Effector CD8-positive, alpha-beta T cell (primary cell): ENCODE data around the gene ZNF683.
"Not testable (repeated sequence)": the region's sequence is repeated elsewhere in the genome, so short reads cannot be mapped to it uniquely, and the experiment has no call there.

Experiments used
- DNase-seq: peaks from one replicate; lab custom pipeline; 2025; lab: John Stamatoyannopoulos, UW

ZNF683 gene

DNA sequence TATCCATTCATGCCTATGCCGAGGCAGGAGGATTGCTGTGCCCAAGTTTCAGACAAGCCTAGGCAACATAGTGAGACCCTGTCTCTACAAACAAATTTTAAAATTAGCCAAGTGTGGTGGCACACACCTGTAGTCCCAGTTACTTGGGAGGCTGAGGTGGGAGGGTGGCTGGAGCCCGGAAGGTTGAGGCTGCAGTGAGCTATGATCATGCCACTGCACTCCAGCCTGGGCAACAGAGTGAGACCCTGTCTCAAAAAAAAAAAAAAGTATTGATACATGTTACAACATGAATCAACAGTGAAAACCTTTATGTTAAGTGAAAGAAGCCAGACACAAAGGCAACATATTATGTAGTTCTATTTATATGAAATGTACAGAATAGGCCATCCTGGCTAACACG lies 12.5 kb upstream of the ZNF683 start:
- not testable (repeated sequence) for DNase-seq

DNA sequence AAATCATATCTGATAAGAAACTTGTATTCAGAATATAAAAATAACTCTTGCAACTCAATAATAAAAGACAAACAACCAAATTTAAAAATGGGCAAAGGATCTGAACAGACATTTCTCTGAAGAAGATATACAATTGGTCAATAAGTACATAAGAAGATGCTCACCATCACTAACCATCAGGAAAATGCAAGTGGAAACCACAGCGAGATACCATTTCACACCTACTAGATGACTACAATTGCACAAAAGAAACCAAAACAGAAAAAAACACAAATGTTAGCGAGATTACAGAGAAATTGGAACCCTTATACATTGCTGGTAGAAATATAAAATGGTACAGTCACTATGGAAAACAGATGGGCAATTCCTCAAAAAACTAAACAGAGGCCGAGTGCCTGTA lies 11.5 kb upstream of the ZNF683 start:
- no peak for DNase-seq

GRCh38 chr1:26378879-26379251 lies 6.3 kb upstream of the ZNF683 start:
- no peak for DNase-seq

DNA sequence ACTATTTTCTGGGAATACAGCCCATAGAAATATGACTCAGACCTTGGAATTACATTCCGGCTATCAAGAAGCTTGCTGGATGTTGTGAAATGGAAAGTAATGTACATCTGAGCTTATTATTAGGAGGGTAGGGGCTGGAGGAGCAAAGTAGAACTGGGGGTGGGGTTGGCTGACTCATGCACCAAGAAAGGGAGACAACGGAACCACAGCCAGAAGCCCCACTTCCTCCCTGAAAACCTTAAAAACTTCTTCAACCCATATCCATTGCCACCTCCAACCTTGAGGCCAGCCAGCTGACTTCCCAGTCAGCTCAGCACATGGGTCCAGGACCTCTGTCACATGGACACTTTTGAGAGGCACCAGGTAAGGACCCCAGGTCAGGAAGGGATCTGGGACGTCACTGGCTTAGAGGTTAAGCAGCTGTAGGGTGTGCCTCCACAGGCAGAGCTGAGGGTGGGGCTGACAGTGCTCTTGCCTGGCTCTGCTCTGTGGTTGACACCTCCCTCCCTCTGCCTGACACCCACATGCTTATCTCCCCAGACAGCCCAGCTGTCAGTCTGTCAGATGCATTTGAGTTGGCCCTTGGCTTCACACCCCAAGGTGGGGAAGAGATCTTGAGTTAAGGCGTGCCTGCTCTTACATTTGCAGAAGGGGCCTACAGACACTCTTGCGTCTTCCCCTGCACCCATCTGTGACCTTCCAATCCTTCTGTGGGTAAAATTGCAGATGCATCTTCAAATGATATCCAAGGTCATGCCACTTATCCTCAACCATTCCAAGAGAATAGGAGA lies 5.7 kb upstream of the ZNF683 start:
- peak; percentile 25 for DNase-seq

GRCh38 chr1:26376050-26376449 lies 3.5 kb upstream of the ZNF683 start:
- DNase-seq = no peak

DNA sequence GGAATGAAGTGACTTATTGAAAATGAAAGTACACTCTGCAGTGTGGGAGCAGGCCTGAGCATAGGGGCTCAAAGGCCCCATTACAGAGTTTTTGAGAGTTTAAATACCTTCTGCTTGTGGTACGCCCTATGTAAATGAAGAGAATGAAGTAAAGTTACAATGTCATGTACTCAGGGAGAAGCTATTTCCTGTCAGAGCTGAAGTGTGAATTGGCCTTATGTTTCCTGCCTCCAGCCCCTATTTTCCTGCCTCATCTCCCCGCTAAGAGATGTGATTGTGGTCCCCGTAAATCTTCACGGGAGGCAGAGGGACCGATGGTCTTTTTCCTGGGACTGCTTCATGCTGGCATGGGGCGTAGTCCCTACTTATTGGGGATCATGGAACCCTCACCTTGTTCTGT lies 2.5 kb upstream of the ZNF683 start:
- no peak for DNase-seq

DNA sequence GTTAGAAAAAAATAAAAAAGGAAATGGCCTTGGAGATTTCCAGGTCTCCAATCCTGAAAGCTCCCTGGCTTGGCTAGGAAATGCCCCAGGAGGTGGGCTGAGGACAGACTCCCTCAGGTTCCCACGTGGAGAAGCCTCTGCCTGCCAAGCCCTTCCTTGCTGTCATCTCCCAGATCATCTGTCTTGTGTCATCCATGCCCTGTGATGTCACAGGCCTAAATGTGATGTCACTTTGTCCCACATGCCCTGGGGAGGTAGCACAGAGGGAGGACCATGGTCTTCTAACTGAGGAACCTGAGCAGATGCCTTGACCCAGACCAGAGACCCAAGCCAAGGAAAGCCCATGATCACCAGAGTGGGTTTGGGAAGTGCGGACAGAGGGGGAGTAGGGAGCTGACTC lies 1.8 kb upstream of the ZNF683 start:
- DNase-seq = not testable (repeated sequence)

DNA sequence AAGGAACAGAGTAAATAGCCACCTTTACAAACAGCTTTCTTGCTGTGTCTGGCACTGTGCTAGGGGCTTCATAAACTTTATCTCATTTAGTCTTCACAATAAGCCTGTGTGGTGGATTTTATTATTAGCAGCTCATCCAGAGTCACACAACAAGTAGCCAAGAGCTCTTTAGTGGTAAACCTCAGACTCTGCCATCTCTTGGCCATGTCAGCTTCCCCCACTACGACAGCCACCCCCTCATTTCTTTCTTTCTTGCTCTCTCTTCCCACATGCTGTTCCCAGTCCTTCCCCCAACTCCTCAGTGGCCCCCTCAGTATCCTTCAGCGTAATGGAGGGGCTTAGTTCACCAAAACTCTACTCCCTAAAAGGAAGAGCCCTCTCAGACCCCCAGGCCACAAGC lies 1.2 kb upstream of the ZNF683 start:
- DNase-seq = no peak

- DNase-seq = no peak
These were observed 731 bp upstream of the ZNF683 start for GRCh38 chr1:26373281-26373680.

DNA sequence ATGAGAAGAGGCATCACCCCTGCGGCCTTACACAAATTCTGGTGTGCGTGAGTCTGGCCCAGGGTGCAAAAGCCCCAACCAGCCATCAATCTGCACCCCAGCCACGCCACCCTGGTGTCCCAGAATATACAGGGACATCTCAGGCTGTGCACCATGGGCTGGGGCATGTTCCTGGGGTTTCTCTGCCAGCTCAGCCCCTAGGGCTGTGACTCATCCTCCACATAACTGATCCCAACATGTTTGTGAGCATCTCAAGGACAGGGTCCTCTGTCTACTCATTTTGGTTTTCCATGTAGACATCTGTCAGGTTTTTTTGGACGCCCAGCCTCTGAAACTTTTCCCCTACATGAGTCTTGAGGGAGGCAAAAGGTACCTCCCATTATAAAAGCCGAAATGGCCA lies 511 bp downstream of the ZNF683 start:
- no peak for DNase-seq

GRCh38 chr1:26370591-26371382 lies 1.8 kb downstream of the ZNF683 start:
- DNase-seq = no peak

DNA sequence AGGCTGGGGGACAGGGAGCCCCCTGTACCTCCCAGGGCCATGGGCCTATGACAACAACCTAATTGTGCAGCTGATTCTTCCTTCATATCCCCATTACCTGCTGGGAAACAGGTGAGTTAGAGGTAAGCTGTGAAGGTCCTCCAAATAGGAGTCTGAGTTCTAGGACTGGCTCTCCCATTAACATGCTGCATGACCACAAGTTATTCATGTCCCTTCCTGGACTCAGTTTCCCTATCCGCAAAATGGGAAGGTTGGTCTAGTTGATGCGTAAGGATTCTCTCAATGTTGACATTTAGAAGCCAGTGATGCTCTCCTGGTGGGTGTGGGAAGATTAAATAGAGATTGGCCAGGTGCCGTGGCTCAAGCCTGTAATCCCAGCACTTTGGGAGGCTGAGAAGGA lies 4.1 kb downstream of the ZNF683 start:
- DNase-seq = no peak

GRCh38 chr1:26368006-26368405 lies 4.5 kb downstream of the ZNF683 start:
- no peak for DNase-seq

- no peak for DNase-seq
These were observed 5.1 kb downstream of the ZNF683 start for GRCh38 chr1:26367441-26367840.

DNA sequence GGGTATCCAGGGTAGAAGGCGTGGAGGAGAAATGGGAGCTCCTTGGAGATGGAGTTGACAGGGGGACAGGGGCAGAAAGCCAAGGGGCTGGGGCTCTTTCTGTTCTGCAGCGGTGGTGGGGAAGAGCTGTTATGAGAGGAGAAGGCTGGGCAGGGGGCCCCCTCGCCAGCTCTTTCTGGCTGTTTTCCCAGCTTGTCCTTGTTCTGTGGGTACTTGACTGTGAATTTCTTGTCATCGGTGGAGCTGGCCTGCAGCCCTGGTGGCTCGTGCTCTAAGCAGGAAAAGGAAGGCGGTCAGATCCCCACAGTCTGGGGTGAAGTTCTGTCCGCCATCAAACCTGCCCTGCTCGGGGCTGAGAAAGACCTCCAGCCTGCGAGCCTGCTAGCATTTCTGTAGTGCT lies 7.6 kb downstream of the ZNF683 start:
- no peak for DNase-seq

- peak; percentile 78 for DNase-seq
These were observed 8.8 kb downstream of the ZNF683 start for GRCh38 chr1:26363549-26364448.

DNA sequence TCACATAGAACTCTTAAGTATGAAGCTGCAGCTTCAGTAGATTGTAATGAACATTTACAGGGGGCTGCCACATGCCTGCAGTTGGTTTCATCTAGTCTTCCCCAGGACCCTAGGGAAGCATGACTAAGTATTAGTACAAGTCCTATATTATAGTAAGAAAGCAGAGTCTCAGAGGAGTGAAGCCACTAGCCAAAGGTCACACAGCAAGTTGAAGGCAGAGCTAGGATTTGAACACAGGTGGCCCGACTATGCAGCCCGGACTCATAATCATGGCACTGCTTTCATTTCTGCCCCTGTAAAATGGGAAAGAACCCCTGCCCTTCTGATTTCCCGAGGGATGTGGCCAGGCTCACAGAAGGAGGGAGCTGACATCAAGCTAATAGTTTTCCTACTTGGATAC lies 10.2 kb downstream of the ZNF683 start:
- no peak for DNase-seq

GRCh38 chr1:26361605-26362122 lies 10.9 kb downstream of the ZNF683 start:
- no peak for DNase-seq

- no peak for DNase-seq
These were observed 11.5 kb downstream of the ZNF683 start for GRCh38 chr1:26360807-26361604.

GRCh38 chr1:26359981-26360806 lies 12.4 kb downstream of the ZNF683 start:
- DNase-seq = peak; percentile 57
